Astrocyte (in vitro differentiated cells and primary cell): Measurements from ENCODE around the gene CENPVL2.

Source experiments
- CTCF ChIP-seq: IDR thresholded peaks from 2 replicates; pipeline ENCODE4 v1.5.1; 2011; ENCODE audit warnings: low read depth, mild to moderate bottlenecking, inconsistent platforms, low read length, moderate library complexity; ENCODE audit not compliant: insufficient read depth
- EZH2 ChIP-seq: IDR thresholded peaks from 2 replicates; pipeline ENCODE4 v1.6.1; 2012; ENCODE audit warnings: mild to moderate bottlenecking, low read length, inconsistent platforms; ENCODE audit not compliant: insufficient read depth

- TF ChIP-seq CTCF = no peak
- no peak for TF ChIP-seq EZH2
These were observed 11.6 kb upstream of the CENPVL2 start for GRCh38 chrX:51694254-51694653.
